22Rv1 (cell line): Measurements from ENCODE around the gene HMGN4.

Experiments
- ZFX ChIP-seq: fragments of 450-650 bp; IDR thresholded peaks from 2 replicates; pipeline ENCODE4 v1.6.1; 2017; ENCODE audit warnings: antibody characterized with exemption, borderline replicate concordance
- TF ChIP-seq, protein P1 (sequence below): fragments of 450-650 bp; IDR thresholded peaks from 2 replicates; pipeline ENCODE4 v1.5.1; 2017; ENCODE audit warnings: mild to moderate bottlenecking

DNA sequence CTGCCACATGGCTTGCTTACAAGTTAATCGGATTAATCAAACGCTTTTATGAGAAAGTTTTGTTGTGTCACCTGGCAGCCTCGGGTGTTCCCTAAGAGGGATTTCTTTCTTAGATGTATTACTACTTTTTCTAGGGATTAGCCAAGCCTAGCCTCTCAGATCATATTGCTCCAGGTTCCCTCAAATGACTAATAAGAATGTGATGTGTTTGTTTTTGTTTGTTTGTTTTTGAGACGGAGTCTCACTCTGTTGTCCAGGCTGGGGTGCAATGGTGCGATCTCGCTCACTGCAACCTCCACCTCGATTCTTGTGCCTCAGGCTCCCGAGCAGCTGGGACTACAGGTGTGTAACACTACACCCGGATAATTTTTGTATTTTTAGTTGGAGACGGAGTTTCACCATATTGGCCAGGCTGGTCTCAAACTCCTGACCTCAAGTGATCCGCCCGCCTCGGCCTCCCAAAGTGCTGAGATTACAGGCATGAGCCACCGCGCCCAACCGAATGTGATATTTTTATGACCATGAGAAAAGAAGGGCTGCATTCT lies 977 bp downstream of the HMGN4 start:
- TF ChIP-seq, protein P1, sequence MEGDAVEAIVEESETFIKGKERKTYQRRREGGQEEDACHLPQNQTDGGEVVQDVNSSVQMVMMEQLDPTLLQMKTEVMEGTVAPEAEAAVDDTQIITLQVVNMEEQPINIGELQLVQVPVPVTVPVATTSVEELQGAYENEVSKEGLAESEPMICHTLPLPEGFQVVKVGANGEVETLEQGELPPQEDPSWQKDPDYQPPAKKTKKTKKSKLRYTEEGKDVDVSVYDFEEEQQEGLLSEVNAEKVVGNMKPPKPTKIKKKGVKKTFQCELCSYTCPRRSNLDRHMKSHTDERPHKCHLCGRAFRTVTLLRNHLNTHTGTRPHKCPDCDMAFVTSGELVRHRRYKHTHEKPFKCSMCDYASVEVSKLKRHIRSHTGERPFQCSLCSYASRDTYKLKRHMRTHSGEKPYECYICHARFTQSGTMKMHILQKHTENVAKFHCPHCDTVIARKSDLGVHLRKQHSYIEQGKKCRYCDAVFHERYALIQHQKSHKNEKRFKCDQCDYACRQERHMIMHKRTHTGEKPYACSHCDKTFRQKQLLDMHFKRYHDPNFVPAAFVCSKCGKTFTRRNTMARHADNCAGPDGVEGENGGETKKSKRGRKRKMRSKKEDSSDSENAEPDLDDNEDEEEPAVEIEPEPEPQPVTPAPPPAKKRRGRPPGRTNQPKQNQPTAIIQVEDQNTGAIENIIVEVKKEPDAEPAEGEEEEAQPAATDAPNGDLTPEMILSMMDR, result no peak
- TF ChIP-seq ZFX, result no peak
